Myocyte (in vitro differentiated cells): ENCODE results near the gene CCDC33. TPM values are rescaled to one million over a fixed set of nuclear protein-coding genes. Genes with fewer than 3 reads are reported as not detected.

Source experiments
- DNase-seq: peaks from one replicate; pipeline ENCODE4 v3.0.0-alpha.2; 2012; ENCODE audit warnings: low read depth
- total RNA-seq: library from RNA; depleted of rRNA; stranded (reverse); fragments of >200 nt; gene quantifications from 2 replicates; pipeline ENCODE4 v1.2.3, GENCODE V29; 2014

CCDC33 gene
- total RNA-seq, 1 donor from 2014 or later: not detected

GRCh38 chr15:74208901-74209559, 27.1 kb upstream of the CCDC33 start:
- DNase-seq: peak; percentile 19

- DNase-seq: no peak
These were observed 26.6 kb upstream of the CCDC33 start for GRCh38 chr15:74209560-74209958.

GRCh38 chr15:74209997-74210671, 26.0 kb upstream of the CCDC33 start:
- DNase-seq: no peak

- DNase-seq: no peak
These were observed 25.4 kb upstream of the CCDC33 start for GRCh38 chr15:74210729-74211128.

DNA sequence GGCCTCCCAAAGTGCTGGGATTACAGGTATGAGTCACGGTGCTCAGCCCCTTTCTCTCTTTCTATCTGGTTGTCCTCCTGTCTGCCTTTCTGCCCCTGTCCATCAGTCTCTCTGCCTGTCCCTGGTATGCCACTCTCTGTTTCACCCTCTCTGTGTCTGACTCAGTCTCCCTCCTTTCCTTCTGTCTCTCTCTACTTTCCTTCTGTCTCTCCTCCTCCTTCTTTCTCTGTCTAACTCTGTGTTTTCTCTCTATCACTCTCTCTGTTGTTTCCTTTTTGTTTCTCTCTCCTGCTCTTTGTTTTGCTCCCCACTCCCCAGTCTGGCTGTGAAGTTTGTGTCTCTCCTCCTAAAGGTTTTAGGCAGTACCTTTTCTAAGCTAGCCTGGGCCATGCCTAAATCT, 24.5 kb upstream of the CCDC33 start:
- no peak for DNase-seq

- DNase-seq: no peak
These were observed 23.6 kb upstream of the CCDC33 start for GRCh38 chr15:74212494-74212893.

DNA sequence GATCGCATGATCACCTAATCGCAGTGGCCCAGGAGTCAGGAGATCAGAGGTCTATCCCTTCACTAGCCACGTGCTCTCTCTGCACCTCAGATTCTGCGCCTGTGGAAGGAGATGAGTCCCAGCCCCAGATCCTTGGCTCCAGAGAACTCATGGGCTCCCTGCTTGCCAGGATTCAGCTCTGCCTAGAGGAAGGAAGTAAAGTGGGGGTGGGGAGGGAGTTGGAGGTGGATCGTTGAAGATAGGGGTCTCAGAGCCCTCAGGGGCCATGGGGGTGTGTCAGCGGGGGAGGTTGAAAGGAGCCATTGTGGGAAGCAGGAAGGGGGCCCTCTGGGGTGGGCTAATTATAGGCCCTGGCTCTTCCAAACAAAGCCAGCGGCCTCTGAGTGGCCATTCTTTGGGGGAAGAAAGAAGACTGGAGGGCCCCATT, 22.3 kb upstream of the CCDC33 start:
- no peak for DNase-seq

- DNase-seq: no peak
These were observed 21.7 kb upstream of the CCDC33 start for GRCh38 chr15:74214324-74215021.

DNA sequence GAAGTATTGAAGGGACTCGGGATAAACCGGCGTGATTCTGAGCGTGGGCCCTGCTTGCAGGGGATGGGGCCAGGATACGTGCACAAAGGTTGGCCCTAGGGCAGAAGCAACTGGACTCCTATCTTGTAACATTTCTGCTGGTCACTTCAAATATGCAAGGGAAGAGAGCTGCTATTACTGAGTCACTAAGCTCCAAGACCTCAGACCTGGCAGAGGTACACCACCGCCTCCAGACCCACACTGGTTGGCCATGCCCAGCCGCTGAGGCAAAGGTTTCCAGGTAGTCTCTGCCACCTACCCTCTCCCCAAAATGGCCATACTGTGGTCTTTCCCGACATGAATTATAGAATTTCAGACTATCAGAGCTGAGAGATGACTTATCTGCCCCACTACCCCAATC, 20.2 kb upstream of the CCDC33 start:
- DNase-seq: no peak

- no peak for DNase-seq
These were observed 19.2 kb upstream of the CCDC33 start for GRCh38 chr15:74216949-74217348.

DNA sequence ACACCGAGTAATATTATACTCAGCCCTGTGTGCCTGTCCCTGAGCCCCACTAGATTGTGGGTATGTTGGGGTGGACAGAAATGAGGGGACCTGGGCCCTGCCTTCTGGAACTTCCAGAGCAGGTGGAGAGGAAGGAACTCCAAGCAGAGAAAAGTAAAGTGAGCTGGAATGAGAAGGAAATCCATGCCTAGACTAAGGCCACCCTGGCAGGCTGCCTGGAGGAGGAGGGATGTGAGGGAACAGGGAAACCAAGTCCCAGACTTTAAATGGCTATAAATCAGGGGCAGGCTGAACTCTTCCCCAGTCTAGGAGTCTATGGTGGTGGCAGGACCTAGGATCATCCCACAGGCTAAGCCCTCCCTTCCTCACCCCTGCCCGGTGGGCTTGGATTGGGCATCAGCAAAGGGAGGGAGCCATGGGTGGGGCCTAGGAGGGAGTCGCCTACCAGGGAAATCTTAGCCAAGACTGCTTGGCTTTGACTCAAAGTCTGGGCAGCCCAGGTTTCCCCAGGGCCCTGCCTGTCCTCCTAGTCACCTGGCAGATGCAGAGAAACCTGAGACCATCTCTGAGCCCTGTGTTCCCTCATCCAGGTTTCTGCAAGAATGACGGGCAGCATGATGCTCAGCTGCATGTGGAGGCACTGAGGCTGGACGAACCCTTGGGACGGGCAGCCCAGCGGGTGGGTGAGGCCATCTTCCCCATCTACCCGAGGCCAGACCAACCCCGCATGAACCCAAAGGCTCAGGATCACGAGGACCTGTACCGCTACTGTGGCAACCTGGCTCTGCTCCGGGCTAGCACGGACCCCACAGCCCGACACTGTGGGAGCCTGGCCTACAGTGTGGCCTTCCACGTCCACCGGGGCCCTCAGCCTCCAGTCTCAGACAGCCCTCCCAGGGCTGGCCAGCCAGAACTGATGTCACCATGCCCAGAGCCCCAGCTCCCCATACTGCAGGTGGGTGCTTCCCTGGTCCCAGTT, 17.9 kb upstream of the CCDC33 start:
- DNase-seq: no peak

DNA sequence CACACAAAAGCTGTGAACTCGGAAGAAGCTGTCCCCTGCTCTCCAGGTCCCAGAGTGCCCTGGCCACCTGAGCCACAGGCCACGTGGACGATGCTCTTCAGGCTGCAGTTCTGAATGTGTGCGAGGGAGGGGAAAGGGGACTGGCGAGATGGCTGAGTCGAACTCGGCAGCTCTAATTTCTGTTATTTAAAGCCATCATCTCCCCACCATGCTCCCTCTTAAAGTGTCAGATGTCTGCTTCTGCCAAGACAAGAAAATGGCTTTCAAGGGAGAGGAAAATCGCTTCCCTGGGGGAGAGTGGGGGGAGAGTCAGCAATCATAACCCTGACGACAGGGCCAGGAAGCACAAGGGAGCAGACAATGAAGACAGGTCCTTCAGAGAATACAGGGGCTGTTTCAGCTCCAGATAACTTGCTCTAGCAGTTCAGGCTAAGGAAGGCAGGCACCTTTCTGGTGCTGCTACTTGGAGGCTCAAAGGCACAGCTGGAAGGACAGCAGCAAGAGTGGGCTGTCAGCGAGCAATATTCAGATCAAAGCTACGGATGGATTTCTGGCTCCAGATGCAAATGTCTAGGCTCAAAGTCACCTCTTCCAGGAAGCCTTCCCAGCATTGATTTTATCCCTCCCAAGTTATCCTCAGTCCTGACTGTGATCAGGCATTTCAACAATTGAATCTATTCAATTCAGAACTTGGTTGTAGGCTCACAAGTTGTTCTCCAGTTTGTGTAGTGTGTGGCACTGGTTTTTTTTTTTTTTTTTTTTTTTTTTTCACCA, 15.5 kb upstream of the CCDC33 start:
- no peak for DNase-seq

- no peak for DNase-seq
These were observed 14.5 kb upstream of the CCDC33 start for GRCh38 chr15:74221399-74222239.

DNA sequence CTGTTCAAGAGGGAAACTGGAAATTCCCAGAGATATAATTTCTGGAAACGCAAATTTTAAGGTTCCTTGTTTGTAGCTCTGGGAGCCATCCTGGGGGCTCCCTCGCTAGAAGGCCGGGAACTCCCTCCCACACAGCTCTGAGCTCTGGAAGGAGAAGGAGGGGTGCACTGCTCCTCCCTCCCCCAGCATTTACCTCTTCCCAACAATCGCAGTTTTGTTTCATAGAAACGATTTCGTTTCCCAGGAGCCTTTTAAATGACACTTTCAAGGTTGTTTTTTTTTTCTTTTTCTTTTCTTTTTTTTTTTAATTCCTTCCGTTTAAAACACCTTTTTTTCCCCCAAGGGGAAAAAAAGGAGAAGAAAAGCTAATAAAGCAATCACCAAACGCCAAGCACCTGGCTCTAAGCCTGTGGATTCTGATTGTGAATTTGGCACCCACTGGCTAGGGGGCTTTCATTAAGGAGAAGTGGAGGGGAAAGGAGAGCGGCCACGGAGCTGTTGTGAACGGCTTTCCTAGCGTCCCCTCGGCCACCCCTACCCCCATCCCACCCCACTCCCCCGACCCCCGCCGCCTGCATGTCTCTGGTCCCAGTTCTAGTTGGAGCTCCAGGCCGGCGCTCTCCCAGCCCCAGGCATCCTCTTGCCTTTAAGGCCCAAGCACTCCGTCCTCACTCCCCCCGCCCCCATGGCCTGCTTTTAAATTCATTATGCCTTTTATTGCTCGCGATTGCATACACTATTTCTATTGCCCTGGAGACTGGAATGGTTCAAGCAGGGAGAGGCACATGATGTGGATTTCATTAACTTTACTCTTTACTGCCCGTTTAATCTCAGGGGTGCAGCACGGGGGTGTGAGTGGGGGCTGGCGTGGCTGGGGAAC, 13.6 kb upstream of the CCDC33 start:
- DNase-seq: no peak

DNA sequence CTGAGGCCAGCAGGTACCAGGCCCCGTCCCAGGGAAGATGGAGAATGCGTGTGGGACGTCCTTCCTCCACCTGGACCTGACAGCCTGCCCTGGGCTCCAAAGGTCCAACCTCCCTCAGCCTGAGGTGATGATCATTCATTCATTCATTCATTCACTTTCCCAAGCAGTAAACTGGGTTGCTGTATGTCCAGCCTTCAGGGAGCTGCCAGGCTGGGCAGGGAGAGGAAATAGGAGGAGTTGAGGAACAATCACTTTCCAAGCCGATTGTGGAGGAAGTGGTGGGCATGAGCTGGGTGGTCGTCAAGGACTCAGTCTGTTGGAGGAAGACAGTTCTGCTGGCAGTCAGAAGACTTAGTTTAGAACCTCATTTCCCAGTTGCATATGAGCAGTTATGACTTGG, 10.2 kb upstream of the CCDC33 start:
- no peak for DNase-seq

GRCh38 chr15:74226761-74227540, 9.2 kb upstream of the CCDC33 start:
- DNase-seq: no peak

DNA sequence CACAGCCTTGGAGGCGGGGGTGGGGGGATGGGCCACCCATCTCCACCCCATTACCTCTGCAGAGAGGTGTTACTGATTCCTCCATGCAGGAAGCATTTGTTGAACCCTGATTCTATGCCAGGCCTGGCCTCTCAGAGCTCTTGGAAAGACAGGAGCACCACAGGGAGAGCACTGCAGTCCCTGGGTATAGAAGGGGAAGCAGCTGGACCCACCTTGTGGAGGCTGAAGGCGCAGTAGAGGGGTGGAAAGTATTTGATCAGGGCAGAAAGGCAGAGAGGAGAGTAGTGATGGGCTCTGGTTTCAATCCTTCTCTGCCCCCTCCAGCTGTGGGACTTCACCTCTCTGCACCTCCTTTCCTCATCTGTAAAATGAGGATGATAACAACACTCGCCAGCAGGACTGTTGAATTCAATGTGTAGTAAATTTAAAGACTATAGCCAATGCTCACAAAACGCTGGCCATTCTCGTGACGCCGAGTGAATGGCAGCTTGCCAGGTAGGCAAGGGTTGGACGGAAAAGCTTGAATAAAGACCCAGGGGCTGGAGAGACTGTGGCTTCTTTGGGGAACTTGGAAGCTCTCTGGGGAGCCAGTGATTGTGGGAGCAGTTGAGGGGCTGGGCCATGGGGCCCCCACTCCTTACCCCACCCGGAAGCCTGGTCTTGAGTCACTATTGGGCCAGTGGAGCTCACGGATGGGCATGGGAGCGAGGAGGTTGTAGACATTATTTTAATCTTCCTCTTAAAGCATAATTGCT, 8.0 kb upstream of the CCDC33 start:
- DNase-seq: no peak
